Measurements from ENCODE around the gene GRIN2A.

GRCh38 chr16:10202649-10203048, 20.4 kb upstream of the GRIN2A start:
- TF ChIP-seq CTCF (IDR thresholded peaks at IDR 0.05 in 8 of 11, conservative IDR thresholded peaks at IDR 0.05 in 3 of 11): no peak
- no peak for TF ChIP-seq POLR2AphosphoS5 (IDR thresholded peaks at IDR 0.05)

All from spleen (tissue), 7 donors.